ENCODE data around the gene GRIN2A. TPM values are rescaled to one million over a fixed set of nuclear protein-coding genes. Genes with fewer than 3 reads are reported as not detected.

Gene GRIN2A
- polyA plus RNA-seq, 1 donor from 2014 or later: 0.11 TPM

DNA sequence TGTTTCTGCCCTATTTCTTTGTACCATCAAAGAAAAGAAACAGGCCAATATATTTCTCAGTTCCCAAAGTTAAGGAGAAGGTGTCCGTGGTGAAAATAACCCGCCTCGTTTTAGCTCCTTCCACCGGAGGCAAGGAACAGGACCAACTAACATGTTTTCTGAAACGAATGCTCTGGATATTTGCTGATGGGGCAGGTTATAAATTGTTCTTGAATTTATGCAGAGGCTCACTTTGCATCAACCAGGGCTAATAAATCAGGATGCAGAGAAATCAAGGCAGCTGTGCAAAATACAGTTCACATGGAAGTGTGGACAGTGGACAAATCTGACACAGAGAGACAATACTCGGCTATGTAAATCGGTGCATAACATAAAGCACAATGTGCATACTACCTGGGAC, 189.8 kb downstream of the GRIN2A start:
- TF ChIP-seq, protein P1, sequence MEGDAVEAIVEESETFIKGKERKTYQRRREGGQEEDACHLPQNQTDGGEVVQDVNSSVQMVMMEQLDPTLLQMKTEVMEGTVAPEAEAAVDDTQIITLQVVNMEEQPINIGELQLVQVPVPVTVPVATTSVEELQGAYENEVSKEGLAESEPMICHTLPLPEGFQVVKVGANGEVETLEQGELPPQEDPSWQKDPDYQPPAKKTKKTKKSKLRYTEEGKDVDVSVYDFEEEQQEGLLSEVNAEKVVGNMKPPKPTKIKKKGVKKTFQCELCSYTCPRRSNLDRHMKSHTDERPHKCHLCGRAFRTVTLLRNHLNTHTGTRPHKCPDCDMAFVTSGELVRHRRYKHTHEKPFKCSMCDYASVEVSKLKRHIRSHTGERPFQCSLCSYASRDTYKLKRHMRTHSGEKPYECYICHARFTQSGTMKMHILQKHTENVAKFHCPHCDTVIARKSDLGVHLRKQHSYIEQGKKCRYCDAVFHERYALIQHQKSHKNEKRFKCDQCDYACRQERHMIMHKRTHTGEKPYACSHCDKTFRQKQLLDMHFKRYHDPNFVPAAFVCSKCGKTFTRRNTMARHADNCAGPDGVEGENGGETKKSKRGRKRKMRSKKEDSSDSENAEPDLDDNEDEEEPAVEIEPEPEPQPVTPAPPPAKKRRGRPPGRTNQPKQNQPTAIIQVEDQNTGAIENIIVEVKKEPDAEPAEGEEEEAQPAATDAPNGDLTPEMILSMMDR (IDR thresholded peaks at IDR 0.05; ENCODE audit: poor library complexity, severe bottlenecking): no peak
- TF ChIP-seq POLR2AphosphoS5 (IDR thresholded peaks at IDR 0.05) (no peak), SMC3 (conservative IDR thresholded peaks at IDR 0.05; ENCODE audit: poor library complexity) (no peak), REST (IDR thresholded peaks at IDR 0.05; ENCODE audit: borderline replicate concordance) (no peak), EP300 (conservative IDR thresholded peaks at IDR 0.05; ENCODE audit: poor library complexity, severe bottlenecking) (no peak), RAD21 (conservative IDR thresholded peaks at IDR 0.05) (no peak), TAF1 (IDR thresholded peaks at IDR 0.05; ENCODE audit: low read depth) (no peak), EZH2 (IDR thresholded peaks at IDR 0.05; ENCODE audit: borderline replicate concordance, insufficient read depth, low read length, poor library complexity, severe bottlenecking) (no peak), MXI1 (conservative IDR thresholded peaks at IDR 0.05; ENCODE audit: poor library complexity, severe bottlenecking) (no peak)
- Histone ChIP-seq H3K9me2 (ENCODE audit: insufficient read depth, low read length) (no peaks in the 10 kb centered on the region), H2AFZ (ENCODE audit: low read depth, low read length) (no peak overlapping the region), H3K27me3 (ENCODE audit: insufficient read depth, low read depth, low read length) (no peaks in the 10 kb centered on the region), H3K4me2 (ENCODE audit: low read length) (no peak overlapping the region), H3F3A (ENCODE audit: insufficient read depth, low read length, poor library complexity, severe bottlenecking) (no peaks in the 10 kb centered on the region), H3K4me3 (ENCODE audit: low read length) (no peak overlapping the region), H3K27ac (ENCODE audit: low read length) (no peak overlapping the region), H3K9me3 (ENCODE audit: low read length) (no peaks in the 10 kb centered on the region), H3K9ac (ENCODE audit: low read length) (no peak overlapping the region), H4K20me1 (ENCODE audit: insufficient read depth) (no peaks in the 10 kb centered on the region), H3K79me2 (replicated peaks; ENCODE audit: insufficient read depth, low read length) (no peaks in the 10 kb centered on the region), H3K36me3 (ENCODE audit: insufficient read depth, low read length) (no peaks in the 10 kb centered on the region)

- Histone ChIP-seq H2AFZ (ENCODE audit: low read depth, low read length) (no peak overlapping the region), H3K27ac (ENCODE audit: low read length) (no peak overlapping the region), H3K36me3 (ENCODE audit: insufficient read depth, low read length) (no peaks in the 10 kb centered on the region), H3K27me3 (ENCODE audit: insufficient read depth, low read depth, low read length) (no peaks in the 10 kb centered on the region), H3K4me2 (ENCODE audit: low read length) (no peak overlapping the region), H3K9ac (ENCODE audit: low read length) (no peak overlapping the region), H3K79me2 (replicated peaks; ENCODE audit: insufficient read depth, low read length) (no peaks in the 10 kb centered on the region), H3K4me3 (ENCODE audit: low read length) (no peak overlapping the region), H3K9me3 (ENCODE audit: low read length) (no peaks in the 10 kb centered on the region), H3F3A (ENCODE audit: insufficient read depth, low read length, poor library complexity, severe bottlenecking) (no peaks in the 10 kb centered on the region), H4K20me1 (ENCODE audit: insufficient read depth) (no peaks in the 10 kb centered on the region), H3K9me2 (ENCODE audit: insufficient read depth, low read length) (no peaks in the 10 kb centered on the region)
- TF ChIP-seq EP300 (conservative IDR thresholded peaks at IDR 0.05; ENCODE audit: poor library complexity, severe bottlenecking) (no peak), SMC3 (conservative IDR thresholded peaks at IDR 0.05; ENCODE audit: poor library complexity) (no peak), TAF1 (IDR thresholded peaks at IDR 0.05; ENCODE audit: low read depth) (no peak), RAD21 (conservative IDR thresholded peaks at IDR 0.05) (no peak), POLR2AphosphoS5 (IDR thresholded peaks at IDR 0.05) (no peak), MXI1 (conservative IDR thresholded peaks at IDR 0.05; ENCODE audit: poor library complexity, severe bottlenecking) (no peak), REST (IDR thresholded peaks at IDR 0.05; ENCODE audit: borderline replicate concordance) (no peak), EZH2 (IDR thresholded peaks at IDR 0.05; ENCODE audit: borderline replicate concordance, insufficient read depth, low read length, poor library complexity, severe bottlenecking) (no peak)
- TF ChIP-seq, protein P1 (IDR thresholded peaks at IDR 0.05; ENCODE audit: poor library complexity, severe bottlenecking): no peak
These were observed 201.2 kb downstream of the GRIN2A start for GRCh38 chr16:9980981-9981380.
